ENCODE data around the gene SORCS3. TPM values are rescaled to one million over a fixed set of nuclear protein-coding genes. Genes with fewer than 3 reads are reported as not detected.

Gene SORCS3
- total RNA-seq, 1 experiment from 2014 or later: not detected

GRCh38 chr10:104807581-104808310 lies 166.7 kb downstream of the SORCS3 start:
- H3K27me3 ChIP-seq (ENCODE audit: insufficient read depth, low read length): no peaks in the 10 kb centered on the region
- H3K36me3 ChIP-seq (ENCODE audit: control insufficient read depth in 1 of 2, insufficient read depth in 2 of 2, low read length in 2 of 2): no peaks in the 10 kb centered on the region
- H2AFZ ChIP-seq (ENCODE audit: low read depth, low read length, poor library complexity, severe bottlenecking): no peak overlapping the region
- no peaks in the 10 kb centered on the region for H3K79me2 ChIP-seq (ENCODE audit: insufficient read depth, low read length)
- ATAC-seq: no peak
- TF ChIP-seq, protein P1, sequence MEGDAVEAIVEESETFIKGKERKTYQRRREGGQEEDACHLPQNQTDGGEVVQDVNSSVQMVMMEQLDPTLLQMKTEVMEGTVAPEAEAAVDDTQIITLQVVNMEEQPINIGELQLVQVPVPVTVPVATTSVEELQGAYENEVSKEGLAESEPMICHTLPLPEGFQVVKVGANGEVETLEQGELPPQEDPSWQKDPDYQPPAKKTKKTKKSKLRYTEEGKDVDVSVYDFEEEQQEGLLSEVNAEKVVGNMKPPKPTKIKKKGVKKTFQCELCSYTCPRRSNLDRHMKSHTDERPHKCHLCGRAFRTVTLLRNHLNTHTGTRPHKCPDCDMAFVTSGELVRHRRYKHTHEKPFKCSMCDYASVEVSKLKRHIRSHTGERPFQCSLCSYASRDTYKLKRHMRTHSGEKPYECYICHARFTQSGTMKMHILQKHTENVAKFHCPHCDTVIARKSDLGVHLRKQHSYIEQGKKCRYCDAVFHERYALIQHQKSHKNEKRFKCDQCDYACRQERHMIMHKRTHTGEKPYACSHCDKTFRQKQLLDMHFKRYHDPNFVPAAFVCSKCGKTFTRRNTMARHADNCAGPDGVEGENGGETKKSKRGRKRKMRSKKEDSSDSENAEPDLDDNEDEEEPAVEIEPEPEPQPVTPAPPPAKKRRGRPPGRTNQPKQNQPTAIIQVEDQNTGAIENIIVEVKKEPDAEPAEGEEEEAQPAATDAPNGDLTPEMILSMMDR (IDR thresholded peaks at IDR 0.05 in 2 of 3, conservative IDR thresholded peaks at IDR 0.05 in 1 of 3; ENCODE audit: borderline replicate concordance in 1 of 3, insufficient read depth in 1 of 3, low read depth in 2 of 3, low read length in 2 of 3): 0 out of 6 replicates have a peak, but pooled peaks of 1 of the 3 experiments have one; percentile 29
- TF ChIP-seq ZFX (IDR thresholded peaks at IDR 0.05): no peak
- ChIA-PET POLR2A (no interaction called here), RAD21 (ENCODE audit: low non-redundant PET in 1 of 2, low total read pairs in 2 of 2, uncharacterized antibody in 2 of 2, unreplicated experiment in 2 of 2) (no interaction called here), CTCF (no interaction called here)
- peaks cover 15 to 43% of the 10 kb centered on the region in 2 experiments for H3K4me1 ChIP-seq (ENCODE audit: control insufficient read depth in 1 of 2, insufficient read depth in 2 of 2, low read length in 2 of 2)
- intact Hi-C loops (cut with micrococcal nuclease): no loop called here
- H3K4me2 ChIP-seq (ENCODE audit: low read length): no peak overlapping the region
- H3K27ac ChIP-seq (ENCODE audit: low read depth, low read length): no peak overlapping the region
- H3K9me3 ChIP-seq (ENCODE audit: control insufficient read depth in 1 of 2, insufficient read depth in 1 of 2, low read depth in 1 of 2, low read length in 2 of 2): no peaks in the 10 kb centered on the region
- no peaks in the 10 kb centered on the region for H4K20me1 ChIP-seq (ENCODE audit: insufficient read depth)
- H3K9me2 ChIP-seq (ENCODE audit: insufficient read depth): no peaks in the 10 kb centered on the region
- no peak for DNase-seq (ENCODE audit: low read depth, low spot score)
- BruUV-seq (replicated peaks): no TSS peak
- H3K9ac ChIP-seq (ENCODE audit: low read length): no peak overlapping the region
- H3K4me3 ChIP-seq (replicated peaks in 1 of 2; ENCODE audit: low read depth in 1 of 2, low read length in 2 of 2): no peak overlapping the region

GRCh38 chr10:104809288-104810090 lies 168.4 kb downstream of the SORCS3 start:
- ChIA-PET POLR2A (interaction anchor here (0.8 to 0.9 kb wide), 2 partner anchors 11 to 44 kb away, joined by 3 to 4 read pairs; no protein-coding TSS in a partner anchor), RAD21 (ENCODE audit: low non-redundant PET in 1 of 2, low total read pairs in 2 of 2, uncharacterized antibody in 2 of 2, unreplicated experiment in 2 of 2) (no interaction called here), CTCF (interaction anchor here (0.5 kb wide), 1 partner anchor 208 kb away, joined by 4 read pairs; no protein-coding TSS in a partner anchor)
- peak overlapping the region; percentile 56 for H3K27ac ChIP-seq (ENCODE audit: low read depth, low read length)
- no peaks in the 10 kb centered on the region for H3K27me3 ChIP-seq (ENCODE audit: insufficient read depth, low read length)
- intact Hi-C loops (cut with micrococcal nuclease): no loop called here
- TSS peak; percentile 100 for BruUV-seq (replicated peaks)
- H3K79me2 ChIP-seq (ENCODE audit: insufficient read depth, low read length): no peaks in the 10 kb centered on the region
- peak overlapping the region in 1 of 2 experiments; percentile 27; a peak in 2 of 4 replicates for H3K4me3 ChIP-seq (replicated peaks in 1 of 2; ENCODE audit: low read depth in 1 of 2, low read length in 2 of 2)
- H4K20me1 ChIP-seq (ENCODE audit: insufficient read depth): no peaks in the 10 kb centered on the region
- H3K9me3 ChIP-seq (ENCODE audit: control insufficient read depth in 1 of 2, insufficient read depth in 1 of 2, low read depth in 1 of 2, low read length in 2 of 2): no peaks in the 10 kb centered on the region
- no peaks in the 10 kb centered on the region for H3K36me3 ChIP-seq (ENCODE audit: control insufficient read depth in 1 of 2, insufficient read depth in 2 of 2, low read length in 2 of 2)
- peak overlapping the region; percentile 70 for H2AFZ ChIP-seq (ENCODE audit: low read depth, low read length, poor library complexity, severe bottlenecking)
- no peaks in the 10 kb centered on the region for H3K9me2 ChIP-seq (ENCODE audit: insufficient read depth)
- peaks cover 15 to 43% of the 10 kb centered on the region in 2 experiments for H3K4me1 ChIP-seq (ENCODE audit: control insufficient read depth in 1 of 2, insufficient read depth in 2 of 2, low read length in 2 of 2)
- DNase-seq (ENCODE audit: low read depth, low spot score) (peak; percentile 90), ATAC-seq (peak; percentile 91)
- peak overlapping the region; percentile 26 for H3K9ac ChIP-seq (ENCODE audit: low read length)
- H3K4me2 ChIP-seq (ENCODE audit: low read length): peak overlapping the region; percentile 67
- peak; percentile 95 for TF ChIP-seq JUND (IDR thresholded peaks at IDR 0.05)
- TF ChIP-seq, protein P1 (IDR thresholded peaks at IDR 0.05 in 2 of 3, conservative IDR thresholded peaks at IDR 0.05 in 1 of 3; ENCODE audit: borderline replicate concordance in 1 of 3, insufficient read depth in 1 of 3, low read depth in 2 of 3, low read length in 2 of 3): no peak
- no peak for TF ChIP-seq ZFX (IDR thresholded peaks at IDR 0.05)
- peak; percentile 75 for TF ChIP-seq SIN3A (IDR thresholded peaks at IDR 0.05; ENCODE audit: low read depth)
- peak; percentile 66 for TF ChIP-seq CEBPB (IDR thresholded peaks at IDR 0.05; ENCODE audit: low read depth)
- TF ChIP-seq CBX3 (IDR thresholded peaks at IDR 0.05; ENCODE audit: low read depth): peak; percentile 83; the same call in 1 of the 2 replicates
- TF ChIP-seq, protein P2, sequence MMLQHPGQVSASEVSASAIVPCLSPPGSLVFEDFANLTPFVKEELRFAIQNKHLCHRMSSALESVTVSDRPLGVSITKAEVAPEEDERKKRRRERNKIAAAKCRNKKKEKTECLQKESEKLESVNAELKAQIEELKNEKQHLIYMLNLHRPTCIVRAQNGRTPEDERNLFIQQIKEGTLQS (IDR thresholded peaks at IDR 0.05): peak; percentile 86; the same call in 1 of the 2 replicates
- no peak for TF ChIP-seq EZH2phosphoT487 (IDR thresholded peaks at IDR 0.05; ENCODE audit: borderline replicate concordance)
- TF ChIP-seq EGR1 (IDR thresholded peaks at IDR 0.05; ENCODE audit: low read depth): no peak
